WTC11 (cell line): ENCODE data around the gene MYLK.

Source experiments
- CTCF ChIP-seq: fragments of 200-600 bp; IDR thresholded peaks from 2 replicates; pipeline ENCODE4 v1.8.0; 2022; ENCODE audit warnings: antibody characterized with exemption
- ELF4 ChIP-seq: sonication (generic); formaldehyde crosslinking; IDR thresholded peaks from 2 replicates; pipeline ENCODE4 v1.8.1; 2022; ENCODE audit warnings: low read depth, mild to moderate bottlenecking, moderate library complexity, missing genetic modification reagents
- MXD4 ChIP-seq: fragments of 250-450 bp; sonication (Bioruptor Pico); IDR thresholded peaks from 2 replicates; pipeline ENCODE4 v1.8.0; 2021; ENCODE audit warnings: mild to moderate bottlenecking, moderate library complexity, borderline replicate concordance
- SMAD3 ChIP-seq: sonication (generic); formaldehyde crosslinking; IDR thresholded peaks from 2 replicates; pipeline ENCODE4 v1.8.0; 2022; ENCODE audit warnings: missing genetic modification reagents, mild to moderate bottlenecking, borderline replicate concordance
- USF2 ChIP-seq: sonication (generic); formaldehyde crosslinking; IDR thresholded peaks from 2 replicates; pipeline ENCODE4 v1.8.1; 2023; ENCODE audit warnings: mild to moderate bottlenecking, missing genetic modification reagents, moderate library complexity

- TF ChIP-seq CTCF (no peak), ELF4 (CRISPR knock-in tag) (no peak), MXD4 (no peak), SMAD3 (CRISPR knock-in tag) (no peak), USF2 (no peak)
Measured at GRCh38 chr3:123734527-123734902, 149.6 kb downstream of the MYLK start.
